GM19324 (cell line): ENCODE measurements around the gene ALKBH7.
A peak's percentile ranks its signal among the peaks of the same experiment; 100 is the strongest.
"Not testable (repeated sequence)": the region's sequence is repeated elsewhere in the genome, so short reads cannot be mapped to it uniquely, and the experiment has no call there.

Experiments
- ATAC-seq: cut with Tn5 transposase; IDR thresholded peaks from one replicate; pipeline ENCODE4 v1.9.1; 2021; ENCODE audit warnings: mild to moderate bottlenecking, moderate library complexity; ENCODE audit not compliant: unreplicated experiment, low FRiP score

The ALKBH7 gene

GRCh38 chr19:6372594-6373095 lies at the start of gene ALKBH7:
Gene ALKBH7 (plus strand): TSS chr19:6372794. CDS start chr19:6372821, 27 bp downstream.
- peak; percentile 78 for ATAC-seq

GRCh38 chr19:6324757-6325156 lies 47.8 kb upstream of the ALKBH7 start:
- no peak for ATAC-seq

DNA sequence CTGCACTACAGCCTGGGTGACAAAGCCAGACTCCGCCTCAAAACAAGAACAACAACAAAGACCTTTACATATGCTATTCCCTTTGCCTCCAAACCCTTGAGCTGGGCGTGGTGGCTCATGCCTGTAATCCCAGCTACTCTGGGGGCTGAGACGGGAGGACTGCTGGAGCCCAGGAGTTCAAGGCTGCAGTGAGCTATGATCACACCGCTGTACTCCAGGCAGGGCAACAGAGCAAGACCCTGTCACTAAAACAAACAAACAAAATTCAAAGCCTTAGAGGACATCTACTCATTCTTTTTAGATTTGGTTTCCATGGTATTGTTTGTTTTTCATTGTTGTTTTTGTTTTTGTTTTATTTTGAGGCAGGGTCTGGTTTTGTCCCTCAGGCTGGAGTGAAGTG lies 47.0 kb upstream of the ALKBH7 start:
- ATAC-seq, result no peak

- ATAC-seq, result no peak
Observed at GRCh38 chr19:6326815-6327214, 45.8 kb upstream of the ALKBH7 start.

DNA sequence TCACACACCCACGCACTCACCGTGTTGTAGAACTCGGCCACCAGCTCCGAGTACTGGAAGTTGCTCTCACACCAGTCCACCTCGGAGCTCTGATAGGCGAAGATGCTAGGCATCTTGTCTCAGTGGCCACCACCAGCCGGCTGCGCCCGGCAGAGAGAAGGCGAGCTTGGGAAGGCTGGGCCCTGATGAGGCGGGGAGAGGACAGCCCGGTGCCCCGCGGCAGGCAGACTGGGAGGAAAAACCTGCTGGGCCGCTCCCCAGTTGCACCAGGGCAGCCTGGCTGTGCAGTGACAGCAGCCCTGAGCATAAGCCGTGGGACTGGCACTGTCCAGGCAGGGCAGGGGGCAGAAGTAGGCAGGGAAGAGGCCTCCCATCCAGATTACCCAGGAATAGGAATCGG lies 39.2 kb upstream of the ALKBH7 start, which contains the start of gene ACER1:
TSS of gene ACER1 (minus strand) at position 174 of the 400 bp plus-strand sequence. CDS start at position 113, 61 bp downstream.
- no peak for ATAC-seq

GRCh38 chr19:6334490-6335285 lies 37.9 kb upstream of the ALKBH7 start:
- no peak for ATAC-seq

- no peak for ATAC-seq
Observed at GRCh38 chr19:6340493-6341201, 31.9 kb upstream of the ALKBH7 start.

GRCh38 chr19:6343462-6343861 lies 29.1 kb upstream of the ALKBH7 start:
- ATAC-seq, result no peak

GRCh38 chr19:6349271-6349670 lies 23.3 kb upstream of the ALKBH7 start:
- not testable (repeated sequence) for ATAC-seq

DNA sequence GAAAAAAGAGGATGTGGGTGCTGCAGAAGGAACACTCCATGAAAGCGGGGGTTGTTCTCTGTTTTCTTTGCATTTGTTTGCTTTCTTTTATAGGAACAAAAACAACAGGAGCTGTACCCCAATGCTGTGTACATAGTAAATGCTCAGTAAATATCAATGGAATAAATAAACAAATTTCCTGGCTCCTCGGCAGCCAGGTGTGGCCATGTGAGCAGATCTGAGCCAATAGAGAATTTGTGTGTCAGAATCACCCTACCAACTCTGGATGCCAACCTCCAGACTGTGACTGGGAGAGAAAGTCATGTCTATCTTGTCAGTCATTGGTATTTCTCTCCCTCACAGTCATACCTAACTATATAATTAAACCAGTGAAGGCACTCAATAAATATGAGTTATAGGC lies 21.9 kb upstream of the ALKBH7 start:
- no peak for ATAC-seq

DNA sequence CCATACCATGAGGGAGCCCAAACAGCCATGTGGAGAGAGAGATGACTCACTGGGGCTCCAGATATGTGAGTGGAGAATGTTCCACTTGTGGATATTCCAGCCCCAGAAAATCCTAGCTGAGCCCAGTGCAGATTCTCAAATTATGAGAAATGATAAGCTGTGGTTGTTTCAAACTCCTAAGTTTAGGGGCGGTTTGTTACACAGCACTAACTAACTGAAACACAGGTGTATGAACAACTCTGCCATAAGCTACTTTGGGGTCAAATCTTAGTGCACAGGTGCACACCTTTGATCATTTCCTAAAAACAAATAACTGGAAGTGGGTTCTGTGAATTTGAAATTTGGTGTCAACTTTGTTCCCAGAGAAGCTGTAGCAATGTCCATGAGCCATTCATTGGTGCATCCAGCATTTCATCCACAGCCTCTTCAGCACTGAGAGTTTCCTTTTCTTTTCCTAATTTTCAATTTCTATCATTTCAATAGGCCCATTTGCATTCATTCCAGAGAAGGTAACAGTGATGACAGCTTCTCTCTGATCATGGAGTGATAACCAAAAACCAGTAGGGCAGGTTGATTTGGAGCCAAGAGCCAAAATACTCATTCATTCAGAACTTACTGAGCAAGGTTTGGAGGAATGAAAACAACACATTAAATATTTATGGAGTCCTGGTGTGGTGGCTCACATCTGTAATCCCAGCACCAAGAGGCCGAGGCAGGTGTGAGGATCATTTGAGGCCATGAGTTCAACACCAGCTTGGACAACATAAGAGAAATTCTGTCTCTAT lies 20.0 kb upstream of the ALKBH7 start:
- no peak for ATAC-seq

DNA sequence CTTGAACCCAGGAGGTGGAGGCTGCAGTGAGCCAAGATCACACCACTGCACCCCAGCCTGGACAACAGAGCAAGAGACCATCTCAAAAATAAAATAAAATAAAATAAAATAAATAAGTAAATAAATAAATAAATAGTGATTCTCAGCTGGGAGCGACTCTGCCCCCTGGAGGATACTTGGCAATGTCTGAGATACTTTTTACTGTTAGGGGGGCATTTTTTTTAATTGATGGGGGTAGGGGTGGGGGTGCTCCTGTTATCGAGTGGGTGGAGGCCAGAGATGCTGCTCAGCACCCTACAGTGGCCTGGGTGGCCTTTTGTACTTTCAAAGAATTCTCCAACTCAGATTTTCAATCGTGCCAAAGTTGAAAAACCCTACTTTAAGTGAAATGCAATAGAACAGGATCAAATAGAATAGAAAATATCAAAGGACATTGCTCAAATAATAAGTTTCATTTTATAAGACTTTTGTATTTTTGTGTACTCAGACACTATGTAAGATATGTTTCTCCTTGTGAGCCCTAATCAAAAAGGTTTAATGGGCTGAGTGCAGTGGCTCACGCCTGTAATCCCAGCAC lies 18.4 kb upstream of the ALKBH7 start:
- ATAC-seq, result no peak

- not testable (repeated sequence) for ATAC-seq
Observed at GRCh38 chr19:6355321-6356040, 17.1 kb upstream of the ALKBH7 start.

- ATAC-seq, result no peak
Observed at GRCh38 chr19:6357174-6357573, 15.4 kb upstream of the ALKBH7 start.

DNA sequence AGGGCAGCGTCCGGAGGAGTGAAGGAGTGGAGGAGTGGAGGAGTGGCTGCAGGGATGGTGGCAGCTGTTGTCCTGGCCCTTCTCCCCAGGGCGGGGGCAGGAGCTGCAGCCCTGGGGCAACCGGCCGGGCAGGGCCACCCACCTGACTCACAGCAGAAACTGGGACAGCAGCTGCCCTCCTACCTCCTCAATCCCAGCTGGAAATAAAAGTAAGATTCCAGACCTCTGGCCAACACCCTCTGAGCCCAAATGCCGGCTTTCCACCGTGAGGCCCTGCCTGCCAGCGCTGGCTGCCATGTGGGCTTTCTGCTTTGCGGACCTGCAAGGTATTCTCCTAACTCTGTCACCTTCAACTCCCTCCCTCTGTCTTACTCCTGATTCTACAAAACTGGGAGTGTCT lies 14.6 kb upstream of the ALKBH7 start:
- no peak for ATAC-seq

- no peak for ATAC-seq
Observed at GRCh38 chr19:6359568-6360341, 12.8 kb upstream of the ALKBH7 start.

GRCh38 chr19:6360445-6360844 lies 12.1 kb upstream of the ALKBH7 start:
- ATAC-seq, result not testable (repeated sequence)

DNA sequence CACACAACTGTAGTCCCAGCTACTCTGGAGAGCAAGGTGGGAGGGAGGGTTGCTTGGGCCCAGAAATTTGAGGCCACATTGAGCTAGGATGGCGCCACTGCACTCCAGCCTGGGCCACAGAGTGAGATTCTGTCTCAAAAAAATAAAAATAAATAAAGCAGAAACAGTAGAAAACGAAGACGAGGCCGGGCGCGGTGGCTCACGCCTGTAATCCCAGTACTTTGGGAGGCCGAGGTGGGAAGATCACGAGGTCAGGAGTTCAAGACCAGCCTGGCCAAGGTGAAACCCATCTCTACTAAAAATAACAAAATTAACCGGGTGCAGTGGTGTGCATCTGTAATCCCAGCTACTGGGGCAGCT lies 11.8 kb upstream of the ALKBH7 start:
- ATAC-seq, result not testable (repeated sequence)

- no peak for ATAC-seq
Observed at GRCh38 chr19:6362027-6362350, 10.6 kb upstream of the ALKBH7 start.
